ENCODE results near the gene AIFM3.
A peak's percentile ranks its signal among the peaks of the same experiment; 100 is the strongest.

Gene AIFM3

GRCh38 chr22:20957102-20957682 lies 9.9 kb upstream of the AIFM3 start:
- Histone ChIP-seq H3K36me3 (ENCODE audit: low read length) (no peaks in the 10 kb centered on the region), H3K27me3 (ENCODE audit: low read length) (no peaks in the 10 kb centered on the region), H3K27ac (ENCODE audit: low read depth, low read length) (no peak overlapping the region), H3K4me2 (ENCODE audit: low read depth, low read length, poor library complexity, severe bottlenecking) (peak overlapping the region; percentile 10), H3K9ac (ENCODE audit: low read length) (no peak overlapping the region), H3K9me2 (replicated peaks; ENCODE audit: insufficient read depth, low read length) (no peaks in the 10 kb centered on the region), H4K20me1 (ENCODE audit: low read depth, low read length) (no peaks in the 10 kb centered on the region), H2AFZ (ENCODE audit: low read depth, low read length, severe bottlenecking) (no peak overlapping the region), H3K4me3 (ENCODE audit: insufficient read depth, low read length, poor library complexity, severe bottlenecking) (no peak overlapping the region), H3K79me2 (ENCODE audit: insufficient read depth, low read length) (no peaks in the 10 kb centered on the region), H3F3A (ENCODE audit: insufficient read depth) (no peaks in the 10 kb centered on the region), H3K9me3 (ENCODE audit: insufficient read depth, low read length) (no peaks in the 10 kb centered on the region)
- TF ChIP-seq EZH2phosphoT487 (conservative IDR thresholded peaks at IDR 0.05; ENCODE audit: low read length): no peak
- TF ChIP-seq, protein P1, sequence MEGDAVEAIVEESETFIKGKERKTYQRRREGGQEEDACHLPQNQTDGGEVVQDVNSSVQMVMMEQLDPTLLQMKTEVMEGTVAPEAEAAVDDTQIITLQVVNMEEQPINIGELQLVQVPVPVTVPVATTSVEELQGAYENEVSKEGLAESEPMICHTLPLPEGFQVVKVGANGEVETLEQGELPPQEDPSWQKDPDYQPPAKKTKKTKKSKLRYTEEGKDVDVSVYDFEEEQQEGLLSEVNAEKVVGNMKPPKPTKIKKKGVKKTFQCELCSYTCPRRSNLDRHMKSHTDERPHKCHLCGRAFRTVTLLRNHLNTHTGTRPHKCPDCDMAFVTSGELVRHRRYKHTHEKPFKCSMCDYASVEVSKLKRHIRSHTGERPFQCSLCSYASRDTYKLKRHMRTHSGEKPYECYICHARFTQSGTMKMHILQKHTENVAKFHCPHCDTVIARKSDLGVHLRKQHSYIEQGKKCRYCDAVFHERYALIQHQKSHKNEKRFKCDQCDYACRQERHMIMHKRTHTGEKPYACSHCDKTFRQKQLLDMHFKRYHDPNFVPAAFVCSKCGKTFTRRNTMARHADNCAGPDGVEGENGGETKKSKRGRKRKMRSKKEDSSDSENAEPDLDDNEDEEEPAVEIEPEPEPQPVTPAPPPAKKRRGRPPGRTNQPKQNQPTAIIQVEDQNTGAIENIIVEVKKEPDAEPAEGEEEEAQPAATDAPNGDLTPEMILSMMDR (IDR thresholded peaks at IDR 0.05; ENCODE audit: insufficient read depth, low read length, poor library complexity, severe bottlenecking): no peak

DNA sequence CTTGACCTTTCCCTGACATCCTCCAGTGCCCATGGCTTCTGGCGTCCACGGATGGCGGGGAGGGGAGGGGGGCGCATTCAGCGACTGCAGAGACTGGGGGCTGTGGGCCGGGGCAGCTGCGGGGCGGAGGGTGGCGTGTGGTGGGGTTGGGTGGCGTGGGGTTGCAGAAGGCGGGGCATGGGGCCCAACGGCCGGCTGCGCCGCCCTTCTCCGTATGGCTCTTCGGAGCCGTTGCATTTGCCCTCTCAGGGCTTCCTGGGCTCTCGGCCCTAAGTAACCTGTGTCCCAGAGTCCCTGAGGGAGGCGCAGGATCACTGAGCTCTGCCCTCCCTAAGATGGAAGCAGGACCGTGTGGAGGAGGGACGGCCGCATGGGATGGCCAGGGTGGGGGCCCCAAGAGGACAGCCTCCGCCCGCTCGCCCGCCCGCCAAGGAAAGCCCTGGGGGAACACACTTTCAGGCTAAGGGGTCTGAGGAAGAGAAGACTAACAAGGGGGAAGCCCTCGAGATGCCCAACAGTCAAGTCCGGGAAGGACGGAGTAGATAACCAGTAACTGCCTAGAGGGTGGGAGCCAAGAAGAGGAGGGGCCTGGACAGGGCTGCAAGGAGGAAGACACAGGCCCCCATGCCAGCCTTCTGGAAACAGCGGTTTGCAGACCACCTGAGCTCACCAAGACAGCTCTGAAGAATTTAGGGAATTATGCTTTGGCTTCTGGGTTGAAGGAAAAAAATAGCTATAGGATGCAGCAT lies 9.2 kb upstream of the AIFM3 start:
- H2AFZ ChIP-seq (ENCODE audit: low read depth, low read length, severe bottlenecking): no peak overlapping the region

GRCh38 chr22:20959578-20960461 lies 7.2 kb upstream of the AIFM3 start:
- Histone ChIP-seq H3F3A (ENCODE audit: insufficient read depth) (no peaks in the 10 kb centered on the region), H3K79me2 (ENCODE audit: insufficient read depth, low read length) (no peaks in the 10 kb centered on the region), H3K9me3 (ENCODE audit: insufficient read depth, low read length) (no peaks in the 10 kb centered on the region), H3K4me2 (ENCODE audit: low read depth, low read length, poor library complexity, severe bottlenecking) (no peak overlapping the region), H3K27ac (ENCODE audit: low read depth, low read length) (no peak overlapping the region), H3K36me3 (ENCODE audit: low read length) (no peaks in the 10 kb centered on the region), H2AFZ (ENCODE audit: low read depth, low read length, severe bottlenecking) (no peak overlapping the region), H4K20me1 (ENCODE audit: low read depth, low read length) (no peaks in the 10 kb centered on the region), H3K4me3 (ENCODE audit: insufficient read depth, low read length, poor library complexity, severe bottlenecking) (no peak overlapping the region), H3K9ac (ENCODE audit: low read length) (no peak overlapping the region), H3K27me3 (ENCODE audit: low read length) (no peaks in the 10 kb centered on the region), H3K9me2 (replicated peaks; ENCODE audit: insufficient read depth, low read length) (no peaks in the 10 kb centered on the region)
- TF ChIP-seq, protein P1 (IDR thresholded peaks at IDR 0.05; ENCODE audit: insufficient read depth, low read length, poor library complexity, severe bottlenecking): no peak
- no peak for TF ChIP-seq EZH2phosphoT487 (conservative IDR thresholded peaks at IDR 0.05; ENCODE audit: low read length)

More for the DNA sequence above, 9.2 kb upstream of the AIFM3 start:
- H3K27ac ChIP-seq (ENCODE audit: low read depth, low read length): no peak overlapping the region
- no peak overlapping the region for H3K9ac ChIP-seq (ENCODE audit: low read length)
- H3K9me3 ChIP-seq (ENCODE audit: insufficient read depth, low read length): no peaks in the 10 kb centered on the region
- H3K4me2 ChIP-seq (ENCODE audit: low read depth, low read length, poor library complexity, severe bottlenecking): peak overlapping the region; percentile 10
- H3K9me2 ChIP-seq (replicated peaks; ENCODE audit: insufficient read depth, low read length): no peaks in the 10 kb centered on the region
- TF ChIP-seq EZH2phosphoT487 (conservative IDR thresholded peaks at IDR 0.05; ENCODE audit: low read length): no peak
- TF ChIP-seq, protein P1 (IDR thresholded peaks at IDR 0.05; ENCODE audit: insufficient read depth, low read length, poor library complexity, severe bottlenecking): no peak
- no peaks in the 10 kb centered on the region for H3F3A ChIP-seq (ENCODE audit: insufficient read depth)
- no peaks in the 10 kb centered on the region for H4K20me1 ChIP-seq (ENCODE audit: low read depth, low read length)
- H3K4me3 ChIP-seq (ENCODE audit: insufficient read depth, low read length, poor library complexity, severe bottlenecking): no peak overlapping the region
- H3K27me3 ChIP-seq (ENCODE audit: low read length): no peaks in the 10 kb centered on the region
- H3K79me2 ChIP-seq (ENCODE audit: insufficient read depth, low read length): no peaks in the 10 kb centered on the region
- no peaks in the 10 kb centered on the region for H3K36me3 ChIP-seq (ENCODE audit: low read length)

All from SU-DHL-6 (cell line).